T-helper 2 cell treated with Interferon-gamma antibody and Interleukin-4, amounts not matched to agents 5 μg/mL and 100 μg/mL, for 36 hours (primary cell): ENCODE data around the gene ITGB1BP1.
"Not testable (repeated sequence)": the region's sequence is repeated elsewhere in the genome, so short reads cannot be mapped to it uniquely, and the experiment has no call there.

ENCODE experiments used
- DNase-seq: peaks from one replicate; pipeline ENCODE4 v3.0.0; 2021; ENCODE audit warnings: low spot score
- H3K27ac Mint-ChIP-seq: one replicate; pipeline ENCODE4 v1.8.0; 2021; ENCODE audit warnings: mild to moderate bottlenecking, mixed read lengths
- H3K27me3 Mint-ChIP-seq: one replicate; pipeline ENCODE4 v1.8.0; 2021; ENCODE audit warnings: low read depth, mixed read lengths
- H3K36me3 Mint-ChIP-seq: one replicate; pipeline ENCODE4 v1.8.0; 2021; ENCODE audit warnings: low read depth, mixed read lengths
- H3K4me1 Mint-ChIP-seq: one replicate; pipeline ENCODE4 v1.8.0; 2021; ENCODE audit warnings: low read depth, mixed read lengths
- H3K4me3 Mint-ChIP-seq: one replicate; pipeline ENCODE4 v1.8.0; 2022; ENCODE audit warnings: mild to moderate bottlenecking, moderate library complexity, mixed read lengths
- H3K9me3 Mint-ChIP-seq: one replicate; pipeline ENCODE4 v1.8.0; 2021; ENCODE audit warnings: mixed read lengths

ITGB1BP1 gene

GRCh38 chr2:9401059-9401547 lies 22.2 kb downstream of the ITGB1BP1 start:
- Mint-ChIP-seq H3K4me3 (no peak overlapping the region), H3K27ac (no peak overlapping the region), H3K4me1 (peaks cover 2% of the 10 kb centered on the region), H3K36me3 (no peaks in the 10 kb centered on the region), H3K9me3 (no peaks in the 10 kb centered on the region), H3K27me3 (no peaks in the 10 kb centered on the region)
- no peak for DNase-seq

- Mint-ChIP-seq H3K27me3 (no peaks in the 10 kb centered on the region), H3K36me3 (no peaks in the 10 kb centered on the region), H3K4me3 (no peak overlapping the region), H3K9me3 (no peaks in the 10 kb centered on the region), H3K4me1 (peaks cover 2% of the 10 kb centered on the region), H3K27ac (no peak overlapping the region)
- no peak for DNase-seq
These were observed 22.9 kb downstream of the ITGB1BP1 start for GRCh38 chr2:9400268-9401058.

DNA sequence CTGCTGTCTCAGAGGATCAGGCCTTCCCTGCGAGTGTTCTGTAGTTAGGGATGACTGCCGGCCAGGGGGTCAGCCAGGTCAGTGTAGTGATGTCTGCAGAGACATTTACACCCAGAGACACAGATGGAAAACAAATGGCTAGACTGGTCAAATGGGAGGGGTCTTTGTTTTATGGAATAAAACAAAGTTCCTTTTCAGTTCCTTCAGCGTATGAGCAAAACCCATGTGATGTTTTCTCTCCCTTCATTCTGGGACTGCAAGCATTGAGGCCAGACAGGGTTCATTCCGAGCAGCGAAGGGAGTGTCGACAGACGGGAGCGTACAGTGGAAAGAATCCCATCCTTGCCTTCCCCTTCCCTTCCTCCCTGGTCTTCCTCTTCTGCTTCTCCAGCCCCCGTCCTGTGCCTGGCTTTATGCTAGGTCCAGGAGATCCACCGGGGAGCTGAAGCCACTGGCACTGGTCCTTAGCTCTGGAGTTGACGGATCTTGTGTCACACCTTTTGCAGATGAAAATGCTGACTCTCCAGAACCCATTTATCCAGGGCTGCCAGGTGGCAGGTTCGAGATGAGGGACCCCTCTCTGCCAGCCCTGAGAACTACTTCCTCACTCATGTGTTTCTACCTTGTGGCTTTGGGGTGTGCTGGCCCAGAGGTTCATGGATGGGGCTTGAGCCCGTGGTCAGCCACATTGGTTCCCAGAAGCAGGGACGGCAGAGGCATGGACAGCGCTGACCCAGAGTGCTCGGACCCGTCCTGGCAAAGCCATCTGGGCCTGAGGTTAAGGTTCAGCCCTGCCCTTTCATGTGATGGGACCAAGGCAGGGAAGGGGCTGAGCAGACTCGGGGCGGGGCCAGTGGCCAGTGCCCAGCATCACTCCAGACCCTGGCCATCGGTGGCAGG lies 24.2 kb downstream of the ITGB1BP1 start:
- peaks cover 2% of the 10 kb centered on the region for H3K4me1 Mint-ChIP-seq
- H3K27me3 Mint-ChIP-seq, result no peaks in the 10 kb centered on the region
- no peak overlapping the region for H3K4me3 Mint-ChIP-seq
- H3K36me3 Mint-ChIP-seq, result no peaks in the 10 kb centered on the region
- H3K9me3 Mint-ChIP-seq, result no peaks in the 10 kb centered on the region
- no peak overlapping the region for H3K27ac Mint-ChIP-seq
- DNase-seq, result no peak

DNA sequence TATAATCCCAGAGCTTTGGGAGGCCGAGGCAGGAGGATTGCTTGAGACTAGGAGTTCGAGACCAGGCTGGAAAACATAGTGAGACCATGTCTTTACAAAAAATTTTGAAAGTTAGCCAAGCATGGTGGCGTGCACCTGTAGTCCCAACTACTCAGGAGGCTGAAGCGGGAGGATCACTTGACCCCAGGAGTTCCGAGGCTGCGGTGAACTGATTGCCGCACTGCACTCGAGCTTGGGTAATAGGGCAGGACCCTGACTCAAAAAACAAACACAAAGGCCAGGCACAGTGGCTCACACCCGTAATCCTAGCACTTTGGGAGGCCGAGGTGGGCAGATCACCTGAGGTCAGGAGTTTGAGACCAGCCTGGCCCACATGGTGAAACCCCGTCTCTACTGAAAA lies 25.1 kb downstream of the ITGB1BP1 start:
- H3K4me3 Mint-ChIP-seq, H3K27ac Mint-ChIP-seq, H3K36me3 Mint-ChIP-seq, H3K4me1 Mint-ChIP-seq, DNase-seq, H3K27me3 Mint-ChIP-seq, H3K9me3 Mint-ChIP-seq: not testable (repeated sequence)

GRCh38 chr2:9397201-9397600 lies 26.1 kb downstream of the ITGB1BP1 start:
- Mint-ChIP-seq H3K36me3 (no peaks in the 10 kb centered on the region), H3K27ac (no peak overlapping the region), H3K4me3 (no peak overlapping the region), H3K4me1 (peaks cover 2% of the 10 kb centered on the region), H3K9me3 (no peaks in the 10 kb centered on the region), H3K27me3 (no peaks in the 10 kb centered on the region)
- DNase-seq, result no peak

DNA sequence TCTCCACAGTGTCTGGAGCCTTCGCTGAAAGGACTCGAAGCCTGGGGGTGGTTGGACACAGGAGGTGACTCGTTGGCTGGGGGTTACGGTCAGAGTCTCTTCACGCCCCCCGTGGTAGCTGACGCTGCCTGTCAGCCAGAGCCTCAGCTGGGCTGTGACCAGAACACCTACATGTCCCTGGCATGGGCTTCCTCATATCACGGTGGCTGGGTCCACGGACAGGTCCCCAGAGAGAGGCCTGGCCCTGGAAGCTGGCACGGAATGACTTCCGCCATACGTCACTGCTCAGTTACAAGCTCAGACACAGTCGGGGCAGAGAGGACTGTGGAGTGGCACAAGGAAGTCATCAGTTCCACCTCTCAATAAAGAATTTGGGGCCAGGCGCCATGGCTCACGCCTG lies 28.5 kb downstream of the ITGB1BP1 start:
- Mint-ChIP-seq H3K4me3 (no peak overlapping the region), H3K27ac (no peak overlapping the region), H3K4me1 (no peaks in the 10 kb centered on the region), H3K27me3 (no peaks in the 10 kb centered on the region), H3K36me3 (no peaks in the 10 kb centered on the region), H3K9me3 (no peaks in the 10 kb centered on the region)
- DNase-seq, result no peak

DNA sequence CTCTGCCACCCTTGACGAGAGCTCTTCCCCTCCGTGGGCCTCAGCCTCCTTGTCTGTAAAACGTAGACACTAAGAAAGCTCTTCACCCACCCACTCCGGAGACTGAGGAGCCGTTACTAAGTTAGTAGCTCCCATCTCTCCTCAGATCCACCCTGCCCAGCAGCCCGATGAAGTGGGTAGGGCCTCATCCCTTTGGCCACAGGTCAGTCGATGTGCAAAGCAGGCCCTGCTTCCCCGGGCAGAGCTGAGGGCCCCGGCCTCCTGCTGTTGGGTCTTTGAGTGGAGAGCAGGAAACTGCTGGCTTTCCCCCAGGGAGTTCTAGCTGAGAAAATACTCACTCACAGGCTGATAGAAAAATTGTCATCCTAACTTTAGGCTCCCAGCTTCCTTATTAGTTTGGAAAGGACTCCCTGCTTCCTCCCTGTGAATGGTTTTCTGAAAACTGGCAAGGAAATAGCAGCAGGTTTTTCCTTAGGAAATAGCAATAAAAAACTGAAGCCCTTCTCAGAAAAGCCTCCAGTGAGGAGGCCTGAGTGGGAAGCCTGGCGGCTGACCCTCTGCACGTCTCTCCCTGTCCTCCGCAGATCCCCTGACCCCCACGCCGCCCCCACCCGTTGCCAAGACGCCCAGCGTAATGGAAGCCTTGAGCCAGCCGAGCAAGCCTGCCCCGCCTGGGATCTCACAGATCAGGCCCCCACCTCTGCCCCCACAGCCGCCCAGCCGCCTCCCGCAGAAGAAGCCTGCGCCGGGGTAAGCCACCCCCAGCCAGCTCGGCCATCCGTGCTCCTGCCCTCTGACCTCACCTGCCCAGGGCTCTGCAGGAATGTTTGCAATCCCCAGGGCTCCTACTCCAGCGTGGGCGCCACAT lies 30.2 kb downstream of the ITGB1BP1 start:
- Mint-ChIP-seq H3K4me1 (no peaks in the 10 kb centered on the region), H3K36me3 (no peaks in the 10 kb centered on the region), H3K4me3 (no peak overlapping the region), H3K27me3 (no peaks in the 10 kb centered on the region), H3K27ac (no peak overlapping the region), H3K9me3 (no peaks in the 10 kb centered on the region)
- no peak for DNase-seq

- Mint-ChIP-seq H3K36me3 (no peaks in the 10 kb centered on the region), H3K27me3 (no peaks in the 10 kb centered on the region), H3K4me3 (no peak overlapping the region), H3K4me1 (no peaks in the 10 kb centered on the region), H3K9me3 (no peaks in the 10 kb centered on the region), H3K27ac (no peak overlapping the region)
- DNase-seq, result no peak
These were observed 31.2 kb downstream of the ITGB1BP1 start for GRCh38 chr2:9391961-9392720.

- Mint-ChIP-seq H3K27me3 (no peaks in the 10 kb centered on the region), H3K4me1 (no peaks in the 10 kb centered on the region), H3K9me3 (no peaks in the 10 kb centered on the region), H3K4me3 (no peak overlapping the region), H3K27ac (no peak overlapping the region), H3K36me3 (no peaks in the 10 kb centered on the region)
- DNase-seq, result no peak
These were observed 32.3 kb downstream of the ITGB1BP1 start for GRCh38 chr2:9390991-9391390.

DNA sequence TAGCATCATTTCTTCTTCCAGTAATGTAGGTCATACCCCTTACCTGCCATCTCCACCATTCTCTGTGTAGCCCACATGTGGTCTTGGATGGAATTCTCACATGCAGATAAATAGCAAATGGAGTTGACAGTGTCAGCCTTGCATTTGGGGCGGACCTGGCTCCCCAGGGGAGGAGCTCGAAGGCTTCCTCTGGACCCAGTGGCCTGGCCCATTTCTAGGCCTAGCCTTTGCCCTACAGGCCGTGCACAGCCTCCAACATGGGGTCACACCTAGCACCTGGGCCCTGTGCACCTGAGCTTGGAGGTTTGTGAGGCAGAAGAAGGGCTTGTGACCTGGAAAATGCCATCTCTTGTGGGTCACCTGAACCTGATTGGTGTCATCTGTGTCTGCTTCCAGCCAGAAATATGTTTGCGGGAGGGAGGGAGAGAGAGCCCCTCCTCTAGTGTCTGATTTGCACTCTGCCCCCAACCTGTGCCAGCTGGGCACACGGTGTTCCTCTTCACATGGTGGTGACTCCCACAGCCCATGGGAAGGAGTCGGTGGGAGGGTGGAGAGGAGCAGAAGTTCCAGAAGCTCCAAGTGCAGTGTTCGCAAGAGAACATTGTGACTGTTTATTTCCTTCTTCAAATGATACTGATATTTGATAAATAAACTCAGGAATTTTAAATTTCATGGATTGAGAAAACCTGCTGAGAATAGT lies 33.0 kb downstream of the ITGB1BP1 start:
- Mint-ChIP-seq H3K27ac (no peak overlapping the region), H3K36me3 (no peaks in the 10 kb centered on the region), H3K9me3 (no peaks in the 10 kb centered on the region), H3K4me1 (no peaks in the 10 kb centered on the region), H3K27me3 (no peaks in the 10 kb centered on the region), H3K4me3 (no peak overlapping the region)
- no peak for DNase-seq

- H3K4me3 Mint-ChIP-seq, result no peak overlapping the region
- no peaks in the 10 kb centered on the region for H3K9me3 Mint-ChIP-seq
- no peaks in the 10 kb centered on the region for H3K27me3 Mint-ChIP-seq
- no peak for DNase-seq
- H3K27ac Mint-ChIP-seq, result no peak overlapping the region
- no peaks in the 10 kb centered on the region for H3K36me3 Mint-ChIP-seq
- H3K4me1 Mint-ChIP-seq, result no peaks in the 10 kb centered on the region
These were observed 34.1 kb downstream of the ITGB1BP1 start for GRCh38 chr2:9388950-9389911.

DNA sequence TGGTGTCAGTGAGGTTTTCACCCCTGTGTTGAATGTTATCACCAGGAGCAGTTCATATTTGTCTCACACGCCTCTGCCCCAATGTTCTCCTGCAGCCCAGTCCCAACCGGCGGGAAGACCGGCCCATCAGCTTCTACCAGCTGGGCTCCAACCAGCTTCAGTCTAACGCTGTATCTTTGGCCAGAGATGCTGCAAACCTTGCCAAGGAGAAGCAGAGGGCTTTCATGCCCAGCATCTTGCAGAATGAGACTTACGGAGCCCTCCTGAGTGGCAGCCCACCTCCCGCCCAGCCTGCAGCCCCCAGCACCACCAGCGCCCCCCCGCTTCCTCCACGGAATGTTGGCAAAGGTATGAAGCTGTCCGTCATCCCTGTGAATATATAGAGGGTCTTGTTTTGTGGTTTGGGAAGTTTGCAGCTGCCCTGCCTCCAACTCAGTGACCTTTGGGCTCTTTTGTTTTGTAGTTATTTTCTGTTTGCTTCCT lies 35.1 kb downstream of the ITGB1BP1 start:
- Mint-ChIP-seq H3K27ac (no peak overlapping the region), H3K27me3 (no peaks in the 10 kb centered on the region), H3K9me3 (no peaks in the 10 kb centered on the region), H3K4me3 (no peak overlapping the region), H3K4me1 (no peaks in the 10 kb centered on the region), H3K36me3 (no peaks in the 10 kb centered on the region)
- DNase-seq, result no peak
